ENCODE data around the gene SURF4. TPM values are rescaled to one million over a fixed set of nuclear protein-coding genes. Genes with fewer than 3 reads are reported as not detected.

Gene SURF4
- total and polyA plus RNA-seq, 2 of the 13 experiments (the other 11 are each of a cell fraction or from before 2014, with no cell fraction given): 220 to 265 TPM

DNA sequence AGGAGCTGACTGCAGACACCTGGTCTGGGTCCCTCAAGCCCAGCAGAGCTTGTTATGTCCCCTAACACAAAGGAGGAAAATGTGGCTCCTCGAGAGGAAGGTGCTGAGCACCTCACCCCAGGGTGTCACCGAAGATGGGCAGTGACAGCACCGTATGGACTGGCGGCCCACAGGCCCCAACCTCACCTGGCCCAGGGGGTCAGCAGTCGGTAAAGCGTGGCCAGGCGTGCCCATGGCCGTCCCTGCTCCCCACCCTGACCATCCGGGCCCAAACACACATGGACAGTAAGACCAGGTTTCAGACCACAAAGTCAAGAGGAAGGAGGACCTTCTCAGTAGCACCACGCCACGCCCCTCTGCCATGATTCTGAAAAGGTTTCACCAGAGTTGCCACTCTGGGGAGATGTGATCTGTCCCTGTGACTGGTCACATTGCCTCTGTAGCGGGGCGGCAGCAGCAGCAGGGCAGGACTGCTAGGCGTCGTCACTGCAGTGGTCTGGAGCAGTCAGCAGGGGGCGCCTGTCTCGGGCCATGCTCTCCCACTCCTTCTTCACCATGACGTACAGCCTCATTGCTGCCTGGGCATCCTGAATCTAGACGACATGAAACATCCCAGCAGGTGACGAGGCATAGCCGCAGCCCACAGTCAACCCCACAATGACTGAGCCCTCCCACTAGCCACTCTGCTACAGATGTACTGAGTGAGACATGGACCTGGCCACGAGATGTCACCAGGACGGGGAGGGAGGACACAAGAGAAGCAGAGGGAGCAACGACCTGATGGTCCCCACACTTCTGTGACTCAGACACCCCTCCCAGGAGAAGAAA lies 30.8 kb upstream of the SURF4 start (continued):
- TF ChIP-seq, protein P1, sequence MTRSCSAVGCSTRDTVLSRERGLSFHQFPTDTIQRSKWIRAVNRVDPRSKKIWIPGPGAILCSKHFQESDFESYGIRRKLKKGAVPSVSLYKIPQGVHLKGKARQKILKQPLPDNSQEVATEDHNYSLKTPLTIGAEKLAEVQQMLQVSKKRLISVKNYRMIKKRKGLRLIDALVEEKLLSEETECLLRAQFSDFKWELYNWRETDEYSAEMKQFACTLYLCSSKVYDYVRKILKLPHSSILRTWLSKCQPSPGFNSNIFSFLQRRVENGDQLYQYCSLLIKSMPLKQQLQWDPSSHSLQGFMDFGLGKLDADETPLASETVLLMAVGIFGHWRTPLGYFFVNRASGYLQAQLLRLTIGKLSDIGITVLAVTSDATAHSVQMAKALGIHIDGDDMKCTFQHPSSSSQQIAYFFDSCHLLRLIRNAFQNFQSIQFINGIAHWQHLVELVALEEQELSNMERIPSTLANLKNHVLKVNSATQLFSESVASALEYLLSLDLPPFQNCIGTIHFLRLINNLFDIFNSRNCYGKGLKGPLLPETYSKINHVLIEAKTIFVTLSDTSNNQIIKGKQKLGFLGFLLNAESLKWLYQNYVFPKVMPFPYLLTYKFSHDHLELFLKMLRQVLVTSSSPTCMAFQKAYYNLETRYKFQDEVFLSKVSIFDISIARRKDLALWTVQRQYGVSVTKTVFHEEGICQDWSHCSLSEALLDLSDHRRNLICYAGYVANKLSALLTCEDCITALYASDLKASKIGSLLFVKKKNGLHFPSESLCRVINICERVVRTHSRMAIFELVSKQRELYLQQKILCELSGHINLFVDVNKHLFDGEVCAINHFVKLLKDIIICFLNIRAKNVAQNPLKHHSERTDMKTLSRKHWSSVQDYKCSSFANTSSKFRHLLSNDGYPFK (CRISPR knock-in tag; IDR thresholded peaks at IDR 0.05; ENCODE audit: borderline replicate concordance): 0 out of 2 replicates have a peak, but pooled peaks have one; percentile 61
- TF ChIP-seq ZSCAN31 (CRISPR knock-in tag; IDR thresholded peaks at IDR 0.05; ENCODE audit: low read depth) (peak; percentile 95), ZNF713 (CRISPR knock-in tag; IDR thresholded peaks at IDR 0.05) (no peak), LCORL (IDR thresholded peaks at IDR 0.05) (no peak), LCORL (CRISPR knock-in tag; IDR thresholded peaks at IDR 0.05) (peak; percentile 30; the same call in 1 of the 2 replicates), TBL1XR1 (IDR thresholded peaks at IDR 0.05; ENCODE audit: borderline replicate concordance, low read length, partially characterized antibody) (peak; percentile 19), JDP2 (CRISPR knock-in tag; IDR thresholded peaks at IDR 0.05; ENCODE audit: borderline replicate concordance) (no peak), FOXK2 (IDR thresholded peaks at IDR 0.05) (no peak), ZFX (CRISPR knock-in tag; IDR thresholded peaks at IDR 0.05; ENCODE audit: low read depth) (peak; percentile 29; the same call in 1 of the 2 replicates), HES4 (CRISPR knock-in tag; IDR thresholded peaks at IDR 0.05; ENCODE audit: borderline replicate concordance) (no peak), POLR2A (IDR thresholded peaks at IDR 0.05; ENCODE audit: insufficient read depth in 1 of 2, low read depth in 2 of 2, low read length in 2 of 2) (0 out of 4 replicates have a peak, but pooled peaks of 1 of the 2 experiments have one; percentile 4), STAG1 (CRISPR knock-in tag; IDR thresholded peaks at IDR 0.05) (peak; percentile 78), TEAD3 (CRISPR knock-in tag; optimal IDR thresholded peaks at IDR 0.05; ENCODE audit: borderline replicate concordance) (peak; percentile 30), ZNF788 (CRISPR knock-in tag; IDR thresholded peaks at IDR 0.05; ENCODE audit: borderline replicate concordance) (peak; percentile 65; the same call in 1 of the 2 replicates), ASH2L (IDR thresholded peaks at IDR 0.05; ENCODE audit: insufficient read length, low read depth, low read length) (no peak)
- TF ChIP-seq, protein P2, sequence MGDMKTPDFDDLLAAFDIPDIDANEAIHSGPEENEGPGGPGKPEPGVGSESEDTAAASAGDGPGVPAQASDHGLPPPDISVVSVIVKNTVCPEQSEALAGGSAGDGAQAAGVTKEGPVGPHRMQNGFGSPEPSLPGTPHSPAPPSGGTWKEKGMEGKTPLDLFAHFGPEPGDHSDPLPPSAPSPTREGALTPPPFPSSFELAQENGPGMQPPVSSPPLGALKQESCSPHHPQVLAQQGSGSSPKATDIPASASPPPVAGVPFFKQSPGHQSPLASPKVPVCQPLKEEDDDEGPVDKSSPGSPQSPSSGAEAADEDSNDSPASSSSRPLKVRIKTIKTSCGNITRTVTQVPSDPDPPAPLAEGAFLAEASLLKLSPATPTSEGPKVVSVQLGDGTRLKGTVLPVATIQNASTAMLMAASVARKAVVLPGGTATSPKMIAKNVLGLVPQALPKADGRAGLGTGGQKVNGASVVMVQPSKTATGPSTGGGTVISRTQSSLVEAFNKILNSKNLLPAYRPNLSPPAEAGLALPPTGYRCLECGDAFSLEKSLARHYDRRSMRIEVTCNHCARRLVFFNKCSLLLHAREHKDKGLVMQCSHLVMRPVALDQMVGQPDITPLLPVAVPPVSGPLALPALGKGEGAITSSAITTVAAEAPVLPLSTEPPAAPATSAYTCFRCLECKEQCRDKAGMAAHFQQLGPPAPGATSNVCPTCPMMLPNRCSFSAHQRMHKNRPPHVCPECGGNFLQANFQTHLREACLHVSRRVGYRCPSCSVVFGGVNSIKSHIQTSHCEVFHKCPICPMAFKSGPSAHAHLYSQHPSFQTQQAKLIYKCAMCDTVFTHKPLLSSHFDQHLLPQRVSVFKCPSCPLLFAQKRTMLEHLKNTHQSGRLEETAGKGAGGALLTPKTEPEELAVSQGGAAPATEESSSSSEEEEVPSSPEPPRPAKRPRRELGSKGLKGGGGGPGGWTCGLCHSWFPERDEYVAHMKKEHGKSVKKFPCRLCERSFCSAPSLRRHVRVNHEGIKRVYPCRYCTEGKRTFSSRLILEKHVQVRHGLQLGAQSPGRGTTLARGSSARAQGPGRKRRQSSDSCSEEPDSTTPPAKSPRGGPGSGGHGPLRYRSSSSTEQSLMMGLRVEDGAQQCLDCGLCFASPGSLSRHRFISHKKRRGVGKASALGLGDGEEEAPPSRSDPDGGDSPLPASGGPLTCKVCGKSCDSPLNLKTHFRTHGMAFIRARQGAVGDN (CRISPR knock-in tag; IDR thresholded peaks at IDR 0.05): peak; percentile 66
- TF ChIP-seq, protein P3, sequence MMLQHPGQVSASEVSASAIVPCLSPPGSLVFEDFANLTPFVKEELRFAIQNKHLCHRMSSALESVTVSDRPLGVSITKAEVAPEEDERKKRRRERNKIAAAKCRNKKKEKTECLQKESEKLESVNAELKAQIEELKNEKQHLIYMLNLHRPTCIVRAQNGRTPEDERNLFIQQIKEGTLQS (CRISPR knock-in tag; IDR thresholded peaks at IDR 0.05): no peak
- TF ChIP-seq, protein P4, sequence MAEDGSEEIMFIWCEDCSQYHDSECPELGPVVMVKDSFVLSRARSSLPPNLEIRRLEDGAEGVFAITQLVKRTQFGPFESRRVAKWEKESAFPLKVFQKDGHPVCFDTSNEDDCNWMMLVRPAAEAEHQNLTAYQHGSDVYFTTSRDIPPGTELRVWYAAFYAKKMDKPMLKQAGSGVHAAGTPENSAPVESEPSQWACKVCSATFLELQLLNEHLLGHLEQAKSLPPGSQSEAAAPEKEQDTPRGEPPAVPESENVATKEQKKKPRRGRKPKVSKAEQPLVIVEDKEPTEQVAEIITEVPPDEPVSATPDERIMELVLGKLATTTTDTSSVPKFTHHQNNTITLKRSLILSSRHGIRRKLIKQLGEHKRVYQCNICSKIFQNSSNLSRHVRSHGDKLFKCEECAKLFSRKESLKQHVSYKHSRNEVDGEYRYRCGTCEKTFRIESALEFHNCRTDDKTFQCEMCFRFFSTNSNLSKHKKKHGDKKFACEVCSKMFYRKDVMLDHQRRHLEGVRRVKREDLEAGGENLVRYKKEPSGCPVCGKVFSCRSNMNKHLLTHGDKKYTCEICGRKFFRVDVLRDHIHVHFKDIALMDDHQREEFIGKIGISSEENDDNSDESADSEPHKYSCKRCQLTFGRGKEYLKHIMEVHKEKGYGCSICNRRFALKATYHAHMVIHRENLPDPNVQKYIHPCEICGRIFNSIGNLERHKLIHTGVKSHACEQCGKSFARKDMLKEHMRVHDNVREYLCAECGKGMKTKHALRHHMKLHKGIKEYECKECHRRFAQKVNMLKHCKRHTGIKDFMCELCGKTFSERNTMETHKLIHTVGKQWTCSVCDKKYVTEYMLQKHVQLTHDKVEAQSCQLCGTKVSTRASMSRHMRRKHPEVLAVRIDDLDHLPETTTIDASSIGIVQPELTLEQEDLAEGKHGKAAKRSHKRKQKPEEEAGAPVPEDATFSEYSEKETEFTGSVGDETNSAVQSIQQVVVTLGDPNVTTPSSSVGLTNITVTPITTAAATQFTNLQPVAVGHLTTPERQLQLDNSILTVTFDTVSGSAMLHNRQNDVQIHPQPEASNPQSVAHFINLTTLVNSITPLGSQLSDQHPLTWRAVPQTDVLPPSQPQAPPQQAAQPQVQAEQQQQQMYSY (CRISPR knock-in tag; IDR thresholded peaks at IDR 0.05): no peak
